ENCODE data around the gene AP1S1. TPM values are rescaled to one million over a fixed set of nuclear protein-coding genes. Genes with fewer than 3 reads are reported as not detected.

Gene AP1S1
- polyA plus RNA-seq, 1 donor (not counting 4 experiments of a cell fraction or from before 2014, with no cell fraction given): 279 TPM

DNA sequence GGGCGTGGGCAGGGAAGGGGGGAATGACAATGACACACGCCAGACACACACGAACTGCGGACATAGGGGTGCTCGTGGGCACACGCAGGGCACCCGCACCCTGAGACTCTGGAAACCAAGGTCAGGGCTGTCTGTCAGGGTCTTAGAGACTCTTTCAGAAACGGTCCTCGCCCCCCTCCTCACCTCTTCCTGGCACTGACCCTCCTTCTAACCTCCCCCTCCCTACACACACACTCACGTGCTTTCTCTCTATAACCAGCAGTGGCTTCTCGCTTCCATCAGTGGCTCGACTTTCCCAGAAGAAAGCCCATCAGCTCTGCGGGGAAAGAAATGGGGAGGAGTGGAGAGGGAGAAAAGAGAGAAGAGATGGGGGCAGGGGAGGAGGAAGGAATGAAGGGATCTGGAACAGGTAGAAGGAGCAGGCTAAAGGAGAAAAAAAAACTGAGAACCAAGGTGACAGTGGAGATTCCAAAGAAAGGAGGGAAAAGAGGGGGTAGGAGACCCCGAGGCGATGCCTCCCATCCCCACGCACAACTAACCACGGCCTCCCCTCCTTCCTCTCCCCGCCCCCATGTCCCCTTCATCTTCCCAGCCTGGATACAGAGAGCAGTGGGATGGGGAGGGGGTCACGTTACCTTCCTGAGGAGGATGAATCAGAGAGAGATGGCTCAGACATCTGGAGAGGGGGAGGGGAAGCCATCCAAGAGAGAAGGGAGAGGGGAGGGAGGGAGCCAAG is 12.8 kb downstream of the AP1S1 start:
- Histone ChIP-seq H3K79me2 (ENCODE audit: control insufficient read depth, insufficient read depth, low read length) (no peaks in the 10 kb centered on the region), H2AFZ (ENCODE audit: control insufficient read depth, low read length) (no peak overlapping the region), H3K9ac (ENCODE audit: control insufficient read depth, extremely low read depth, insufficient read depth, low read length) (no peak overlapping the region), H3K27me3 (ENCODE audit: control insufficient read depth, extremely low read depth, insufficient read depth, low read length) (peaks cover 73% of the 10 kb centered on the region), H3K4me3 (ENCODE audit: control insufficient read depth in 2 of 3, extremely low read depth in 1 of 3, insufficient read depth in 2 of 3, low read depth in 1 of 3, low read length in 3 of 3) (no peak overlapping the region), H3K4me1 (ENCODE audit: control insufficient read depth, extremely low read depth, insufficient read depth, low read length) (peaks cover 34% of the 10 kb centered on the region), H3K9me3 (ENCODE audit: control insufficient read depth, low read depth, low read length) (no peaks in the 10 kb centered on the region), H3K9me1 (ENCODE audit: control insufficient read depth, extremely low read depth, insufficient read depth, low read length) (no peaks in the 10 kb centered on the region), H3K36me3 (ENCODE audit: control insufficient read depth in 2 of 2, extremely low read depth in 1 of 2, insufficient read depth in 2 of 2, low read length in 2 of 2) (peaks cover 0 to 6% of the 10 kb centered on the region in 2 experiments), H4K20me1 (ENCODE audit: control insufficient read depth, extremely low read depth, insufficient read depth, low read length) (peaks cover 3% of the 10 kb centered on the region), H3K27ac (ENCODE audit: control insufficient read depth, insufficient read depth, low read length) (no peak overlapping the region), H3K4me2 (ENCODE audit: control insufficient read depth, extremely low read depth, insufficient read depth, low read depth, low read length) (no peak overlapping the region)
- no peak for FAIRE-seq
- DNase-seq (ENCODE audit: low read depth, low spot score): no peak
- dilution Hi-C loops (cut with MboI; ENCODE audit: extremely low pct_ligation_motif_present, low sequenced_read_pairs): no loop called here
- TF ChIP-seq EZH2 (IDR thresholded peaks at IDR 0.05; ENCODE audit: low read length): no peak
- TF ChIP-seq, protein P1, sequence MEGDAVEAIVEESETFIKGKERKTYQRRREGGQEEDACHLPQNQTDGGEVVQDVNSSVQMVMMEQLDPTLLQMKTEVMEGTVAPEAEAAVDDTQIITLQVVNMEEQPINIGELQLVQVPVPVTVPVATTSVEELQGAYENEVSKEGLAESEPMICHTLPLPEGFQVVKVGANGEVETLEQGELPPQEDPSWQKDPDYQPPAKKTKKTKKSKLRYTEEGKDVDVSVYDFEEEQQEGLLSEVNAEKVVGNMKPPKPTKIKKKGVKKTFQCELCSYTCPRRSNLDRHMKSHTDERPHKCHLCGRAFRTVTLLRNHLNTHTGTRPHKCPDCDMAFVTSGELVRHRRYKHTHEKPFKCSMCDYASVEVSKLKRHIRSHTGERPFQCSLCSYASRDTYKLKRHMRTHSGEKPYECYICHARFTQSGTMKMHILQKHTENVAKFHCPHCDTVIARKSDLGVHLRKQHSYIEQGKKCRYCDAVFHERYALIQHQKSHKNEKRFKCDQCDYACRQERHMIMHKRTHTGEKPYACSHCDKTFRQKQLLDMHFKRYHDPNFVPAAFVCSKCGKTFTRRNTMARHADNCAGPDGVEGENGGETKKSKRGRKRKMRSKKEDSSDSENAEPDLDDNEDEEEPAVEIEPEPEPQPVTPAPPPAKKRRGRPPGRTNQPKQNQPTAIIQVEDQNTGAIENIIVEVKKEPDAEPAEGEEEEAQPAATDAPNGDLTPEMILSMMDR (optimal IDR thresholded peaks at IDR 0.05 in 1 of 3, IDR thresholded peaks at IDR 0.05 in 1 of 3, conservative IDR thresholded peaks at IDR 0.05 in 1 of 3; ENCODE audit: extremely low read depth in 1 of 3, insufficient read depth in 2 of 3, low read length in 3 of 3): no peak

DNA sequence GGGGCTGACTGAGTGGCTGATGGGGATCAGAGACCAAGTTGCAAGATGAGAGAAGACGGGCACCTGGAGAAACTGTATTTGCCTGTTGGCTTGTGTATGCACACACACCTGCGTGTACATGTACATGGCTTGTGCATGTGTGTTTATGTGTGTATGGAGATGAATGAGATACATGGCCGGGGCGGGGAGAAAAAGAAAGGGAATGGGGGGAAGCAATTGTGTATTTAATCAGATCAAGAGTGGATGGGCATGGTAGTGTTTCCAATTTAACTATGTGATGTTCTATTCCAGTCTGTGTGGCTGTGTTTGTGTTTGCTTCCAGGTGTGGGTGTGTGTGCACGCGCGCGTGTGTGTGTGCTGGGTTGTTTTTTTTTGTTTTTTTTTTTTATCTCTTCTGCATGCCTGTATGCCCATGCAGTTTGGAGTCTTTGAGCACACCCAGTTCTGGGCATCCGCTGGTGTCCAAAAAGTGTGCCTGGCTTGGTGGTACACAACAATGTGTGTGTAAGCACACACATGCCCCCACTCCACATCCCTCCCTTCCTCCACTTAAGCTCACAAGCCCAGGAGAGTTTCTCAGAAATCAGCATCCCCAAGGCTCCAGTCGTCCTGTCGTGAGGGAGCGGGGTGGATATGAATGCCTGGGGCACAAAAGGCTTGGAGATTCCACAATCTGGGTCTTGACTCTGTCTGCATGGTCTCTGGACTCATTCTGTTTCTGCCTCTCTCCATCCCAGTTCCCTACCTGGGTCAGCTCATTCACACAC is 13.6 kb downstream of the AP1S1 start:
- Histone ChIP-seq H3K79me2 (ENCODE audit: control insufficient read depth, insufficient read depth, low read length) (no peaks in the 10 kb centered on the region), H3K9me1 (ENCODE audit: control insufficient read depth, extremely low read depth, insufficient read depth, low read length) (no peaks in the 10 kb centered on the region), H3K36me3 (ENCODE audit: control insufficient read depth in 2 of 2, extremely low read depth in 1 of 2, insufficient read depth in 2 of 2, low read length in 2 of 2) (no peaks in the 10 kb centered on the region), H3K27ac (ENCODE audit: control insufficient read depth, insufficient read depth, low read length) (no peak overlapping the region), H2AFZ (ENCODE audit: control insufficient read depth, low read length) (no peak overlapping the region), H3K9me3 (ENCODE audit: control insufficient read depth, low read depth, low read length) (no peaks in the 10 kb centered on the region), H3K4me2 (ENCODE audit: control insufficient read depth, extremely low read depth, insufficient read depth, low read depth, low read length) (peak overlapping the region; percentile 66), H4K20me1 (ENCODE audit: control insufficient read depth, extremely low read depth, insufficient read depth, low read length) (peaks cover 3% of the 10 kb centered on the region), H3K9ac (ENCODE audit: control insufficient read depth, extremely low read depth, insufficient read depth, low read length) (no peak overlapping the region), H3K4me1 (ENCODE audit: control insufficient read depth, extremely low read depth, insufficient read depth, low read length) (peaks cover 30% of the 10 kb centered on the region), H3K4me3 (ENCODE audit: control insufficient read depth in 2 of 3, extremely low read depth in 1 of 3, insufficient read depth in 2 of 3, low read depth in 1 of 3, low read length in 3 of 3) (no peak overlapping the region), H3K27me3 (ENCODE audit: control insufficient read depth, extremely low read depth, insufficient read depth, low read length) (peaks cover 80% of the 10 kb centered on the region)
- no peak for TF ChIP-seq EZH2 (IDR thresholded peaks at IDR 0.05; ENCODE audit: low read length)
- TF ChIP-seq, protein P1 (optimal IDR thresholded peaks at IDR 0.05 in 1 of 3, IDR thresholded peaks at IDR 0.05 in 1 of 3, conservative IDR thresholded peaks at IDR 0.05 in 1 of 3; ENCODE audit: extremely low read depth in 1 of 3, insufficient read depth in 2 of 3, low read length in 3 of 3): no peak
- DNase-seq (ENCODE audit: low read depth, low spot score) (no peak), FAIRE-seq (no peak)
- dilution Hi-C loops (cut with MboI; ENCODE audit: extremely low pct_ligation_motif_present, low sequenced_read_pairs): no loop called here

Measured in keratinocyte (primary cell).